ENCODE results near the gene STX18. TPM values are rescaled to one million over a fixed set of nuclear protein-coding genes. Genes with fewer than 3 reads are reported as not detected.

Gene STX18
- total RNA-seq, 1 donor from 2014 or later = 36.7 TPM

GRCh38 chr4:4416981-4417380 is 124.9 kb downstream of the STX18 start:
- H3K36me3 Mint-ChIP-seq (ENCODE audit: low read depth) = peaks cover 10% of the 10 kb centered on the region
- no peak overlapping the region for H3K27ac Mint-ChIP-seq (ENCODE audit: unreplicated experiment)
- no peak for TF ChIP-seq CTCF (conservative IDR thresholded peaks at IDR 0.05)
- H3K9me3 Mint-ChIP-seq = no peaks in the 10 kb centered on the region
- no peaks in the 10 kb centered on the region for H3K27me3 Mint-ChIP-seq (ENCODE audit: low read depth)
- no peak for DNase-seq (ENCODE audit: low read depth, low spot score)
- no peak overlapping the region for H3K4me3 Mint-ChIP-seq
- peaks cover 5% of the 10 kb centered on the region for H3K4me1 Mint-ChIP-seq

GRCh38 chr4:4415806-4416805 is 125.7 kb downstream of the STX18 start:
- TF ChIP-seq CTCF (conservative IDR thresholded peaks at IDR 0.05) = no peak
- Mint-ChIP-seq H3K9me3 (no peaks in the 10 kb centered on the region), H3K27ac (ENCODE audit: unreplicated experiment) (no peak overlapping the region), H3K4me3 (no peak overlapping the region), H3K36me3 (ENCODE audit: low read depth) (peaks cover 10% of the 10 kb centered on the region), H3K4me1 (peaks cover 5% of the 10 kb centered on the region), H3K27me3 (ENCODE audit: low read depth) (no peaks in the 10 kb centered on the region)
- DNase-seq (ENCODE audit: low read depth, low spot score) = no peak

- H3K4me1 Mint-ChIP-seq = peaks cover 5% of the 10 kb centered on the region
- no peaks in the 10 kb centered on the region for H3K9me3 Mint-ChIP-seq
- peaks cover 6% of the 10 kb centered on the region for H3K36me3 Mint-ChIP-seq (ENCODE audit: low read depth)
- no peak for TF ChIP-seq CTCF (conservative IDR thresholded peaks at IDR 0.05)
- no peak for DNase-seq (ENCODE audit: low read depth, low spot score)
- H3K27ac Mint-ChIP-seq (ENCODE audit: unreplicated experiment) = no peak overlapping the region
- no peak overlapping the region for H3K4me3 Mint-ChIP-seq
- H3K27me3 Mint-ChIP-seq (ENCODE audit: low read depth) = no peaks in the 10 kb centered on the region
Measured at GRCh38 chr4:4415107-4415805, 126.6 kb downstream of the STX18 start.

GRCh38 chr4:4413806-4414205 is 128.0 kb downstream of the STX18 start:
- H3K9me3 Mint-ChIP-seq = no peaks in the 10 kb centered on the region
- H3K27me3 Mint-ChIP-seq (ENCODE audit: low read depth) = no peaks in the 10 kb centered on the region
- peaks cover 3% of the 10 kb centered on the region for H3K36me3 Mint-ChIP-seq (ENCODE audit: low read depth)
- DNase-seq (ENCODE audit: low read depth, low spot score) = no peak
- H3K27ac Mint-ChIP-seq (ENCODE audit: unreplicated experiment) = no peak overlapping the region
- no peak for TF ChIP-seq CTCF (conservative IDR thresholded peaks at IDR 0.05)
- H3K4me3 Mint-ChIP-seq = no peak overlapping the region
- H3K4me1 Mint-ChIP-seq = no peaks in the 10 kb centered on the region

GRCh38 chr4:4413373-4413725 is 128.5 kb downstream of the STX18 start:
- Mint-ChIP-seq H3K9me3 (no peaks in the 10 kb centered on the region), H3K4me3 (no peak overlapping the region), H3K27ac (ENCODE audit: unreplicated experiment) (no peak overlapping the region), H3K36me3 (ENCODE audit: low read depth) (peaks cover 3% of the 10 kb centered on the region), H3K4me1 (no peaks in the 10 kb centered on the region), H3K27me3 (ENCODE audit: low read depth) (no peaks in the 10 kb centered on the region)
- no peak for DNase-seq (ENCODE audit: low read depth, low spot score)
- TF ChIP-seq CTCF (conservative IDR thresholded peaks at IDR 0.05) = no peak

Measured in neural crest cell (in vitro differentiated cells).